Measurements from ENCODE around the gene PREX1.

The PREX1 gene

DNA sequence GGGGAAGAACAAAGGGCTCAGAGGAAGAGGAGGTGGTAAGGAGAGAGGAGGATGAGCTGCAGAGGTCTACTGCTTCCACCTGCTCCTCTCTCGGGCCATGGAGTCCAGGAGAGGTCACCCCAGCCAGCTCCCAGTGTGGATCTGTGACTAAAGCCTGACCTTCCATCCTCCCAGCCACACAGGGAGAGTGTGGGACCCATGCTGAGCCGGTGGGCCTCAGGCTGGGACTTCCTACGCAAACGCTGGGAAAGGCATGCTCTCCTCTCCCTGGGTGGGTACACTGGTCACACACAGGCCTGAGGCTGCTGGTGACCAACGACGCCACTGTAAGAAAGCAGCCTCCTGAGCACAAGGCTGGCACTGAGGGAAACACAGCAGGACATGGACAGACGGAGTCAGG, 111.3 kb downstream of the PREX1 start:
- no peak for DNase-seq (ENCODE audit: low spot score)

DNA sequence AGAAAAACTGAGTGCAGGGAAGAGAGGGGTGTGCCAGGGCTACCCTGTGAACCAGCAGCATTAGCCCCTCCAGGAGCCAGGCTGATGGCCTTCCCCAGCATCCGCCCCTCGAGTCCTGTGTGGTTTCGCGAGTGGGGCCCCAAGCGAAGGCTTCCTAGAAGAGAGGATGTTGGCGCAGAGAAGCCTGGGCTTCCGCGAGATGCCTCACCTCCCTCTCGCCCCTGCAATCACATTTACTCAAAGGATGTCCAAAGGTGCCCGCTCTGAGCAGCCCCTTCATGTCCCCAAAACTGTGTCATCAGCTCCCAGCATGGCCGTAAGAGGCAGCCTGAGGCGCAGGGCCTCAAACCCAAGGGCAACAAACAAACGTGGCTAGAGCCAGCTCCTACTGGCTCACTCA, 111.7 kb downstream of the PREX1 start:
- DNase-seq (ENCODE audit: low spot score): no peak

DNA sequence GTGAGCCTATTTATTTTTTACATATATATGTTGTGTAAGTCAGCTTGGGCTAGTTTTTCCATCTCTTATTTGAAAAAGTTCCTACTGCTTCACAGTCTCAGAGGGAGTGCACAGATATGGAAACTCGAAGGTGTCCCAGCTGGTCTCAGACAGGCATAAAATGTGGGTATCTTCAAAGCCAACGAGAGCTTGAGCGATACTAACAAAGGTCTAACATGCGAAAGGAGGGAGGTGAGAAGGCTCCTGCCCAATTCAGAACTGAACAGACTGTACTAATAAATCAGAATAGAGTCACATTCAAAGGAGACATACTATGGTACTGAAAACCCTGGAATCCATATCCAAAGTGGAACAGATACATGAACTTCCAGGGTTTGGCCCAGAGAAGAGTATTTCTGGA, 113.0 kb downstream of the PREX1 start:
- no peak for DNase-seq (ENCODE audit: low spot score)

DNA sequence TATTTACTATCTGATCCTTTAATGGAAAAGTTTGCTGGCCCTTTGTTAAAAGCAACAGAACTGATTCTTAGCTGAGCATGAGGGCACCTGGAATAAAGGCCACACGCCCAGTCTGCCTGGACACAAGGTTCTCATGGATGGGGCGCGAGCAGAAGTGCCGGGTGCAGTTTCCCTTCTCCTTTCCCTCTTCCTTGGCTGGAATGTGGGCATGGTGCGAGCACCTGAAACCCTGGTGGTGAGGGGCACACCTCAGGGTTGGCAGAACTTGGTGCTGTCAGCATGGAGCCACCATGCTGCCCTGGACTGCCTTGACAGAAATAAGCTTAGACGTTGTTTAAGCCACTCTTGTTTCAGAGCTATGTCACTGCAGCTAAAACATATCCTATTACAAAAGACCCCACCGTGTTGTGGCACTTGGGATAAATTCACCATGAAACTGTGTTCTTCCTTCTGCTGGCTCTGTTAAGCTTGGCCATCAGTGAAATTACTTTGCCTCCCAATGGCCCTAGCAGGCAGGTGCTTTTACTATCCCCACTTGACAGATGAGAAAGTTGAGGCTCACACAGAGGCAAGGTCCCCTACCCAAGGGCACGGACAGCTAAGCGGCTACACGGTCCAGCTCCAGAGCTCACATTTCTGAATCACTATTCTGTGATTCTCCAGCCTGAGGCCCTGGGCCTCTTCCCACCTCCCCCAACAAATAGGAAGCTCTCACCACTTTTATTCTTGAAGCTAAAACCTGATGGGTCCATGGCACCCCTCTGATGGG, 115.9 kb downstream of the PREX1 start:
- no peak for DNase-seq (ENCODE audit: low spot score)

DNA sequence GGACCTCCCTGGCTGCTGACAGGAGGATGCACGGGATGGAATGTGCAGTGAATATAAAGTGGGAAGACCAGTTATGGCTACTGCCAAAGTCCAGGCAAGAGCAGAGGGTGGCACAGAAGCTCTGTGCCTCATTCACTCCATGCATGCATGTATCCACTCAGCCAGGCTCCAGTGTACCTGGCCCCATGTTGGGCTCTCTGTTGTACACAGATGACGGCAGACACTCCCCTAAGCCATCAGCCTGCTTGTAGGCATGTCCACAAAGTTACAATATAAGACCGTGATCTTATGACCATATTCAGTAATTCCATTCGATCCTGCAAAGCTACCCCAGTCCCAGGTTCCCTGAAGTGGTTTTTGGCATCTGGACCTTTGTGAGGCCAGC, 116.8 kb downstream of the PREX1 start:
- DNase-seq (ENCODE audit: low spot score): no peak

DNA sequence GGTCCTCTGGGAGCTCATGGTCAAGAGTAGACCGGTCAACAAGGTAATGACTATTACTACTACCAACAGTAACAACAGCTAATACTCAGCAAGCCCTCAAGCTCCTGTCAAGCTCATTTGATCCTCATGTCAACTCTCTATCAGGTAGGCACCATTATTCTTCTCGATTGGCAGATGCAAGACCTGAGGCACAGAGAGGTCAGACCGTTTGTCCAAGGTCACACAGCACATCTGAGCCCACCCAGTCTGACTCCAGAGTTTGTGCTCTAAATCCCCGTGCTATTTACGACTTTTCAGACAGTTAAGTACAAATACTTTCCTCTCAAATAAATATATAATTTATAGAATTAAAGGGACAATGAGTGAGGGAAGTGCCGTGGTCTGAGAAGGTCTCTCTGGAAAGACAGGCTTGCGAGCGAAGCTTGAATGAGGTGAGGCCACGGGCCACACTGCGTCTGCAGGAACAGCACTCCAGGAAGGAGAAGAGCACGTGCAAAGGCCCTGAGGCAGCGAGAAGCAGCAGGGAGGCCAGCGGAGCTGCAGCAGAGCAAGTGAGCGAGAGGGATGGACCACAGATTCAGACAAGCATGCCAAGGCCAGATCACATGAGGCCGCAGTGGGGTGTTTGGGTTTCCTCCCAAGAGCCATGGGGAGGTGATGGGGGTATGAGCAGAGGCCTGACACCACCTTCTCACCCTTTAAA, 117.3 kb downstream of the PREX1 start:
- DNase-seq (ENCODE audit: low spot score): no peak

DNA sequence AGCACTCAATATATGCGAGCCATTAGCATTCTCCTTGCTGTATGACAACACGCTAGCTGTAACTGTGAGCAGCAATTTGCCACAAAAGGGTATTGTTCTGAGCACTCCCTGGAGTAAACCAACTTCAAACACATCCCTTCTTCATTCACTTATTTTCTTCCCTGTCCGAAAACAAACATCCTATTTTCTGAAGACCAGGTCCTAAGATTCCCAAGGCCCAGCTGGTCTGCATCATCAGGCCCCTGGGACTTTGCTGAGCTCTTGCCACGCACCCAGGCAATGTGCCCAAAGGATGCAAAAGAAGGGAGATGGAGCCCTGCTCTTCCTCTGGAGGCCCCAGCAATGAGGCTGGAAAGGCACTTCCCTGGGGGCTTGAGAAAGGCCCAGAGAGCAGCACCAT, 118.1 kb downstream of the PREX1 start:
- DNase-seq (ENCODE audit: low spot score): no peak

DNA sequence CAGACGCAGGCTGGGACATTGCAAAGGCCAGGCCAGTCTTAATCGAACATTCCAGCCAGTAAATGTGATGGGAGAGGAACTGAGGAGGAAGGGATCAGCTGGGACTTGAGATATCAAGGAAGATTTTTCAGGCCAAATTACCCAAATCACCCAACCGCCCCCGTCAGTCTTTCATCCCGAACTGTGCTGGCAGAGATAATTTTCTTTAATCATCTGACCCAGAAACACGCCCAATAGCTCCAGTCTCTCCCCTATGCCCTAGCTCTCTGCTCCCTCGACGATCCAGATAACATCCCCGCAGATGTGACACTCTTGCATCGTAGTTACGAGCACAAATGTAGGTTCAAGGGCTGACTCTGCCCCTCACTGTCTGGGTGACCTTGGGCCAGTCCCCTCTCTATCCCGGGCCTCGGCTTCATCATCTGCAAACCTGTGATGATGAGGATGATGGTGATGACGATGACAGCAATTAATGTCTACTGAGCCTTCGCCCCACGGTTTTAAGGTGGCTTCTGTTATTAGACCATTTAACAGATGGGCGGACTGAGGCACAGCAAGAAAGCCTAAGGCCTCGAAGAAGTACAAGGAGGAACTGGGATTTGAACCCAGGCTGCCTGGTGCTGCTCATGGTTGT, 118.6 kb downstream of the PREX1 start:
- DNase-seq (ENCODE audit: low spot score): no peak

DNA sequence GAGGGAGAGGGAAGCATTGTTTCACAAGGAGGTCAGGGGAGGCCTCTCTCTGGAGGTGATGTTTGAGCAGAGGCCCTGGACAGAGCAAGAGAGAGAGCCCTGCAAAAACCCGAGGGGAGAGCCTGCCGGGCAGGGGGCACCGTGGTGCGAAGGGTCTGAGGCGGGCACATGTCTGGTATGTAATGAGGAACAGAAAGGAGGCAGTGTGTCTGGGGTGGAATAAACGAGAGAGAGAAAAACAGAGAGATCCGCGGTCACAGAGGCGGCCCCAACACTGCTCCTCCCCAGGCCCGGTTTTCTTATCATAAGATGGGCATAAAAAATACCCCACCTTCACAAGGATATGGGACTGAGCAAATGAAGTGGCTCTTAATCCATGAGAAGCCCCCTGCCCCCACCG, 119.2 kb downstream of the PREX1 start:
- DNase-seq (ENCODE audit: low spot score): no peak

DNA sequence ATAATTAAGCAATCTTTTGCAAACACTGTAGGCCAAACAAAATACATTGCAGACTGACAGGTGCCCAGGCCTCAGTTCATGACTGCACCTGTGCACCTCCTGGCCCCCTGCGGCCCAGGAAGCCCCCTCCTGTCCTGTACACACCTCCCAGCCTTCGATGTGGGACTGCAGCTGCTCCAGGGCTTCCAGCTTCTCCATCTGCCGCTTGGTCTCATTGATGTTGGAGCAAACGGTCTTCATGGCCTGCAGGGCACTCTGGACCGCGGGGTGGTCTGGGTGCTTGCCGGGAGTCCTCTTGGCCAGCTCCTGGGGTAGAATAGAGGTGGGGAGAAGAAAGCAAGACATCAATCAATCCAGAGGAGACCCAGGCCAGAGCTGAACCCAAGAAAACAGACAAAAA, 119.7 kb downstream of the PREX1 start:
- no peak for DNase-seq (ENCODE audit: low spot score)

DNA sequence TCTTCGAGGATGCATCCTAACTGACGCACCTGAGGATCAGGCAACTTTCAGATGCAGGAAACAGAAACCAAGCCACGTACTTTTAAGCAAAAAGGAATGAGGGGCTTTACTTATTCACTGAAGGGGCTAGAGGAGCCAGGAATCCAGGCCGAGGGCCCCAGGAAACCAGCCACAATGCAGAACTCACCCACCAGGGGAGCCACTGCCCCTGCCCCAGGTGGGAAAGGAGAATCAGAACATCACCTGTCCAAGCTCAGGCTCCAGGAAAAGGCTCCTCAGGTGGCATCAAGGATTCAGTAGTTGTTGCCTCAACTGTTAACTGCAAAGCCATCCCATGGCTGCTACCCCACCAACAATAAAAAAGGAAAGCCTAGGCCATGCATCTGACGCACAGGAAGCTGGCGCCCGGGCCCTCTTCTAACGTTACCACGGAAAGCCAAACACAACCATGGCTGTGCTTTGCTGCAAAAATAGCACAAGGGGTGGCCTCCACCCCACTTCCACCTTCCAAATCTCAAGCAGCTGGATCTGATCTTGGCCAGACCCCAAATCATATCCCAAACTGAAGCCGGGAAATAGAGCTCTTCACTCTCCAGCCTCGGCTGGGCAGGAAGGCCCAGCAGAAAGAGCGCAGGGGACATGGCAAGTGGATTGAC, 121.0 kb downstream of the PREX1 start:
- no peak for DNase-seq (ENCODE audit: low spot score)

DNA sequence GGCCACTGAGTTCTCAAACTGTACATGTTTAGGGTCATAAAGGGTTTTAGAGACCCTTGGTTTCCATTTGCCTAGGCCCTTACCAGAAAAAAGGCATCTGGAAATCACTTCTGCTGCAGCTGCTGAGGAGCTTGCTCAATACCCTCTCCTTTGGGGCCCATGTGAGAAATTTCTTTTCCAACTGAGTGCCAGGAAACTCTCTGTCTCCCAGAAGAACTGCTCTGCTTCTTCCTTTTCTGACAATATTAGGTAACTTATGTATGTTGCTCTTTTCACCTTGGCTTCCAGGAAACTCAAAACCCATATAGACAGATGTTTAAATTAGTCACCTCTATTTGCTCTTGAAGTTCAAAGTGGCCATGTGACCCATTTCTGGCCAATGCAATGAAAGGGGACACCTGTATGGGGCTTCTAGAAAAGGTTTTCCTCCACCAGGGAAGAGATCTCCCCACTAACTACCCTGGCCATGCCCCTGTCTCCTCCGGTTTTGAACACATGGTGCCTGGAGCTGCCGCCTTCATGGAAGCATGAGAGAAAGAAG, 121.6 kb downstream of the PREX1 start:
- DNase-seq (ENCODE audit: low spot score): no peak

DNA sequence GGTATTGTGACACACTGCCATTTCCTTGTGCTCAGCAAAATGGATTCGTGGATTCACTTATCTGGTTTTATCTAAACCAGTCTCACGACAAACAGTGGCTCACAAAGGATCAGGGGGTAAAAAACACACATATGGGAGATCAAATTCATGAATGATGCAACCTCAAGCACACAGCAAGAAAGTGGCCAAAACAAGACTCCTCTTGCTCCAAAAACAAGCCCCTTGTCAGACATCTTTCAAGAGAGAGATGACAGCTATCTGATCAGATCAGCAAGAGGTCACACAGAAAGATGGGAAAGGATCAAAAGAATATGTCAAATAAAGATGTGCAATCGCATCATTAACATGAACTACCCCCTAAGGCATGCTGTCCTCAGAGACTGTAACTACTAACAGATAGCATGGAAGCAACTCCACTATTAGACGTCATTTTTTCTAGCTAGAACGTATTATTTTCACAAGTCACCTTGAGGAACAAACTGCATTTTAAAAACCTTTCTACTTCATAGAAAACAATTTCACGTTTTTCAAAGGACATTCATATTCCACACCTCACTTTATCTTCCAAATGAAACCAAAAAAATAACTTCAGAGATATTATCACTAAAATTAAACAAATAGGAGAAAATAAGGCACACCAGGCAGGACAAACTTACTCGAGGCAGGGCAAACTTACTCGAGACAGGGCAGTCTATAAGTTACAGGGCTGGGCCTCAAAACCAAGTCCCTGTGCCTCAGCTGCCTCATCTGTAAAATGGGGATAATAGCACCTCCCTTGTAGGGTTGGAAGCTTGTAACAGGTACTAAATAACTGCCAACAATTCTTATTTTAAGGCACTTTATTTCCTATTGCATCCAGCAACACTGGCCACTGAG, 122.3 kb downstream of the PREX1 start:
- peak; percentile 60 for DNase-seq (ENCODE audit: low spot score)

DNA sequence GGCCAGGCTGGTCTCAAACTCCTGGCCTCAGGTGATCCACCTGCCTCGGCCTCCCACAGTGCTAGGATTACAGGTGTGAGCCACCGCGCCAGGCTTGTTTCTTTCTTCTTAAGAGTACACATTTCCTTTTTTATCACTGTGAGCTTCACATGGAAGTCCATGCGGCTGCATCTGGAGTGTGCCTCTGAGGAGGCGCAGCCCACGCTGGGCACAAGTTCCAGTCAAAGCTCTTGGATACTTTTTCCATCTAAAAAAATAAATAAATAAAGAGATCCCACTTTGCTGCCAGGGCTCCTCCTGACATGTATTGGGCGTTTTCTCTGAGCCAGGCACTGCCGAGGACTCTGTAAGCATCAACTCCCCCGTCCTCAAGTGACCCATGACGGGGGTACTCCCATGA, 123.0 kb downstream of the PREX1 start:
- DNase-seq (ENCODE audit: low spot score): no peak

DNA sequence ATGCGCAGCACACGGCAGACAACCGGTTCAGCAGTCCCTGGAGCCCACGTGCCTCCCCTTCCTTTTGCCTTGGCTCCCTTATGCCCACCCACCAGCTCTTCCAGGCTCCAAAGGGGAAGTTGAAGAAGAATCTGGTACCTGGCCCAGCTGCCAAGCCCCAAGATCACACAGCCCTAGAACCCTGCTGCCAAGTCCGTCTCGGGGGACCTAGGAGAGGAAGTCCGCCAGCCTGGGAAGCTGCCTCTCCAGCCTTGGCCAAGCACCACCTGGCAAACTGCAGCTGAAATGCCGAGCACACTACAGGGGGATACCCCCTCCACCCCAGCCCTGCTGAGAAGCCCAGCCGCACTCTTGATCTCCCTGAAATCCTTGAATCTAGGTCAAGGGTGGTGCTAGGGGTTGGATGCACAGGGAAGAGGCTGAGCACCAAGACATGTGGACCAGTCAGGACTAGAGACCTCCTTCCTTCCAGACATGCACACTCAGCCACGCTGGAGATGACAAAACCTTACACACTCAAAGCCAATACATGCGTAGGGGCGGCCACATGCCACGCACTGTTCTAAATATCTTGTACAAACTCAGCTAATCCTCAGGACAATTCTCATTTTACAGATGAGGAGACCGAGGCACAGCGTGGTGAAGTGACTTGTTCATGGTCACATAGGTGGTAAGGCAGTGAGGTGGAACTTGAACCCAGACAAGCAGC, 124.1 kb downstream of the PREX1 start:
- DNase-seq (ENCODE audit: low spot score): no peak

DNA sequence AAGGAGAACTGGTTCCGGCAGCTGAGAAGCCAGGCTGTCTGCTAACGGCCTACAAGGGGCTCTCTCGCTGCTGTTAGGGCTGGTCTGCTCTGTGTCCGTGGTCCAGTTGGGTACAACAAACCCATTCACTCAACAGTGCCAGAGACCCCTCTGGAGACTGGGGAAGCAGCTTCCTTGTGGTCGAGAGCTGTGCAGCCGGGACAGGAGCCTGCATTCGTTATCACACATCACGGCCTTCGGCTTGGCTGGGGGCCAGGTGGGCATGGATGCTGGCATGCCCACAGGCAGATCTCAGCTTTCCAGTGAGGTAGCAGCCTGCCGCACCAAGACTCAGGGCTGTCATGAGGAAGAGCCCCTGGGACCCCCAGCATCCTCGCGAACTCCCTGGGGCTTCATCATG, 124.7 kb downstream of the PREX1 start:
- no peak for DNase-seq (ENCODE audit: low spot score)

DNA sequence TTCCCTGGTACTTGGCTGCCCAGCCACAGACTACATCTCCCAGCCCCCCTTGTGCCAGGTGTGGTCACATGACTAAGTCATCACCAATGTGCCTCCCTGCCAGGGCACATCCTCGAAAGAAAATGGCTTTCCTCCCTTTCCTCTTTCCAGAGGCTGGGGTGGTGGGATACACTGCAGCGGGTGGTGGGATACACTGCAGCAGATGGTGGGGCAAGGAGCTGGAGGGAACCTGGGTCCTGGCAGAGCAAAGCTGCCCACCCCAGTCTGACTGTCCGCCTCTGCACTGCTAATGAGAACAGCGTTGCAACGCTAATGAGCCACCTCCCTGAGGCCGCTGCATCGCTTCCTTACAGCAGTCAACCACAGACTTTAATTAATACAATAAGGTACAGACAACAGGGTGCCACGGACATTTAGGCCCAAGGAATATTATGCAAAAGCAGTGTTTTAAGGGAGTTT, 125.3 kb downstream of the PREX1 start:
- no peak for DNase-seq (ENCODE audit: low spot score)

DNA sequence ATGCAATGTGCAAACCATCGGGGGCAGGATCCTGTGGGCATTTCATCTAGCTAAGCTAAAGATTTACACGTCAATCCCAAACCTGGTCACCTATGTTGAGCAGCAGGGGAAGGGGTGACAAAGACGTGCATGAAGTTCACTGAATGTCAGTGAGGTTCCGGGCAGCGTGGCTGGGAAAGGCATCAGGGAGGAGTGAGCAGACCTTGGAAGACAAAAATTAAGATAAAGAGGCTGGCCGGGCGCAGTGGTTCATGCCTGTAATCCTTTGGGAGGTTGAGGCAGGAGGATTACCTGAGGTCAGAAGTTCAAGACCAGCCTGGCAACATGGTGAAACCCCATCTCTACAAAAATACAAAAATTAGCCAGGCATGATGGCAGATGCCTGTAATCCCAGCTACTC, 126.1 kb downstream of the PREX1 start:
- DNase-seq (ENCODE audit: low spot score): no peak

DNA sequence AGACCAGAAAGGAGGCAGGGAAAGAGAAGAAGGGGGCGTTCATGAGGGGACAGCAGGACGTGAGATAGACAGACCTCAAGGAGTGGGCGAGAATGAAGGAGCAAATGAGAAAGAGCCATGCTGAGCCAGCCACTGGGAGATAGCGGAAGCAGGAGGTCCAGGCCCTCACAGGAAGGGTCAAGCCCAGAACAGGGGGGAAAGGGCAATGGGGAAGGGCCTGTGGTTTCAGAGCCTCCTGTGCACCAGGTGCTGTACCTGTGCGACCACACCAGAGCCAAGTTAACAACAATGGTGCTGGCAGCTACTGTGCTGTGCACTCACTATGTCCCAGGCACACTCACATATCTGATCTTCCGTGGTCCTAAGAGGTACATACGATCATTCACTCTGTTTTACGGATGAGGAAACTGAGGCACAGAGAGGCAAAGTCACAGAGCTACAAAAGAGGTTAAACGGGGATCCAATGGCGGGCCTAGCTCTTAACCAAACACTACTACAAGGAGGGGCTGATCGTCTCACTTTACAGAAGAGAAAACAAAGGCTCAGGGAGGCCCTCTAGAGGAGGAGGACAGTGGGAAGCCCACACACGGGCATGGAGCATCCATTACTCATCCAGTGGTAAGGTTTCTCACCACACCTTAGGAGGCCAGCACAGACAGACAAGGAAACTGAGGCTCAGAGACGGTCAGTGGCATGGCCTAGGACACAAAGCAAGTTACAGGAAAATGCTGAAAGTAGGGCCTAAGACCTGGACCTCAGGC, 129.1 kb downstream of the PREX1 start:
- no peak for DNase-seq (ENCODE audit: low spot score)

DNA sequence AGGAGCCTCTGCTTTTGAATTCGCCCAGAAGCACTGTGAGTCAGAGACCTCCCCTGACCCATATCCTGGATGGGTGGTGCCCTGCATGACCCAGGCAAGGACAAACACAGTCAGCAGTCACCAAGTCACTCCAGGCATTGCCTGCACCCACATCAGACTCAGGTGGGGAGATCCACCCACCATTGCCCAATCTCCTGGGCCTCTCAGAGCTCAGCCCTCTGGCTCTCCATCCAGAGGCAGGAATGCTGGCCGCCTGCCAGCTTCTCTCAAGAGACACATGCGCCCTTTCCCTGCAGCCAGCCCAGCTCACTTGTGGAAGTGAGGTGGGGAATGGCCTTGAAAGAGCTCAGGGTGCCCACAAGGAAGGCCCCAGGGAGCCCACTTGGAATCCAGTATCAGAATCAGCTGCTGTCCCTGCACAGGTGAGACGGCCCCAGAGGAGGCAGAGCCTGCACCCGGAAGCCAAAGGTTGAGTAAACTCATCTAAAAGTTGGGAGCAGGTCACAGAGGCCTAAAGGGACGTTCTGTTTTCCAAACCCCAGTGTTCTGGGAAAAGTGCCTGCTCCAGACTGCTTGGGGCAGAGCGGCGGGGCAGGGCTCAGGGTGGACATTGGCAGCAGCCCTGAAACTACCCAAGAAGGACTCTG, 129.8 kb downstream of the PREX1 start:
- DNase-seq (ENCODE audit: low spot score): peak; percentile 98

Data from HuH-7.5 (cell line).